GM12801 (cell line): ENCODE data around the gene TEX26.

ENCODE experiments used
- CTCF ChIP-seq: IDR thresholded peaks from one replicate; pipeline ENCODE4 v1.5.1; 2011; ENCODE audit warnings: control low read depth; ENCODE audit not compliant: insufficient read length; ENCODE audit errors: extremely low read depth

Gene TEX26

DNA sequence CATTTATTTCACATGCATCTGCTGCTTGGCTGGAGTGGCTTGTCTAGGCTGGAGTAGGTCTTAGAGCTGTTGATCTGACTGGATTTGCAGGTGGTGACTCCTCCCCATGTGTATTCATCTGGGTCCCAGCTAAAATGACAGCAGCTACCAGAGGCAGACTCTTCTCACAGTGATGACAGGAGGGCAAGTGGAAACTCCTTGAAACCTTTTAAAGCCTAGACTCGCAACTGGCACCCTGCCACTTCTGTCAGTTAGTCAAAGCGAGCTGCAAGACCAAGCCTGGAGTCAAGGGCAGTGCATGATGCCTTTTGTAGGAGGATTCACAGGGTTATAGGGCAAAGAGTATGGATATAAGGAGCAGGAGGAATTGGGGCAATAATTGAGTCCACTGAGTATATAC lies 65.2 kb downstream of the TEX26 start:
- TF ChIP-seq CTCF, result no peak

DNA sequence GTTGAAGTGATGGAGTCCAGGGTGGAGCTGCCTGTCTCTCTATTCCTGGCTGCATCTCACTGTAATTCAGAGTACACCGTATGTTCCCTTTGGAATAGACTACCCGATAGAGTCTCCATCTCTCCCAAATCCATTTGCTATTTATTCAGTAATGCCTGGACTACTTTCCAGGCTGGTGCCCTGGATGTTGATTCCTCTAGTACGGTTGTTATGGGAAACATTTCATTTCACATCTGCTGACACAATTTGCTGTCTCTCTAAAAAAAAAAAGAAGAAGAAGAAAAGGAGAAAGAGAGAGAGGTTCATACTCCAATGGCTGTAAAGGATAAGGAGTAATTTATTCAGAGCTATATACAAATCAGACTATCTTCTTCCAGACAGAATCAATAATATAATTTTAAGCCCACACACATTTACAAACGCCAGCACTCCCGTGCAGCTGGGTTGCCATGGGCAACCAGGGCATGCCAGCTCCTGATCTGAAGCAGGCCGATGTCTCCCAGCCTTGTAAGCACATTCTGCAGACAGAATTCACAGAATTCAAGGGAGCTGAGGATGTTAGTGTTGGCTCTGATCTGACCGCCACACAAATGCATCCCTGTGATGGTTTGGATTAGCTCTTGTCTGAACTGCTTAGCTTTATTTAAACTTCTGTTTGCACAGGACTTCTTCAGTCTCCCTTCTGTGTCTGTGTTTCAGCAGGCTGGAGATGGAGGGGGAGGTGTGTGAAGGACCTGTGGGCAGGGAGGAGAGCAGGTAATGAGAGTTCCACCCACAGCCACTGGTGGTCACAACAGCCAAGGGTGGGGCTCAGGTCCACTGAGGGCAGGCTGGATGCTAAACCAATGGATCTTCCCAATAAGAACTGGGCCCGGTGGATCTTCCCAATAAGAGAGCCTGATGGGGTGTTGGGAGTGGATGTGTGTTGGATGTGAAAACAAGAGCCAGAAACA lies 66.0 kb downstream of the TEX26 start:
- no peak for TF ChIP-seq CTCF

DNA sequence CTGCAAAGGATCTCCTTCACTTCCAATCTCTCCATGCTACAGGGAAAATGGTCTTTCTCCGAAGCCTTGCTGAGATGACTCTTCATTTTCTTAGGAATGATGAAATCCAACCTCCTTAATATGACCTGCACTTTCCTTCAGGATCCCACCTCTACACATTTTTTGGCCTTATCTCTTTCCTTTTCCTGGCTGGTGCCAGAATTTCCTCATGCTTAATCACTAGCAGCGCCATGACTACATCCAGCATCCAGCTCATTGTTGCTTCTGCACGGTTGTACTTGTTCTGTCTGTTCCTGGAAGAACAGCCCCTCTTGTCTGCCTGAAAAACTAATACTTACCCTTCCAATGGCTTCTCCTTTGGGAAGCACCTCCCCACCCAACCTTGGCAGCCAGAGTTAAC lies 68.4 kb downstream of the TEX26 start:
- TF ChIP-seq CTCF, result no peak

DNA sequence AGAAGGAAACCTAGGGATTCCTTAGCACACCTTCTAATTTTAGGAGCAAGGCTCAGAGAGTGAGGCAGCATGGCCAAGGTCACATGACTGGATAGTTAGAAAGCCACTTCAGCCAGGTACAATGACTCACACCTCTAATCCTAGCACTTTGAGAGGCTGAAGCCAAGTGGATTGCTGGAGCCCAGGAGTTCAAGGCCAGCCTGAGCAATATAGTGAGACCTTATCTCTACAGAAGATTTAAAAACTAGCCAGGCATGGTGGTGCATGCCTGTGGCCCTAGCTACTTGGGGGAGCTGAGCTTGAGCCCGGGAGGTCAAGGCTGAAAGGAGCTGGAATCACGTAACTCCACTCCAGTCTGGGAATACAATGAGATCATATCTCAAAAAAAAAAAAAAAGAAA lies 69.2 kb downstream of the TEX26 start:
- TF ChIP-seq CTCF, result no peak

- no peak for TF ChIP-seq CTCF
Measured at GRCh38 chr13:31005066-31005465, 72.6 kb downstream of the TEX26 start.

DNA sequence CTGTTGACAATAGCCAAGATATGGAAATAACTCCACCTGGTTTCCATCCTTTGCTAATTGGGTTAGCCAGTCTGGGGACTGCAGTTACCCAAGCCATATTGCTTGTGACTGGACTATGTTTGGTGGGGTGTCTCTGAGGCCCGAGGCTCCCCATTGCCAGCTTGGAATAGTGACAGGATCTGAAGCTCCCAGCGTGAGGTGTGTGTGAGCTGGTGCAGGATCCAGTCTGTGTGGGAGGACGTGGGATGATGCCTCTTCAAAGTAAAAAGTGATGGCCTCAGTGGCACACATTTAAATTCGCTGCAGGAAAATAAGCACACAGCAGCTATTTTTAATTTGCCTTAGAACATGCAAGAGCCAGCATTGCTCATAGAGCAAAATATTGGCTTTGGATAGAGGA lies 75.0 kb downstream of the TEX26 start:
- no peak for TF ChIP-seq CTCF

- no peak for TF ChIP-seq CTCF
Measured at GRCh38 chr13:31008400-31009115, 76.1 kb downstream of the TEX26 start.
